Measurements from ENCODE around the gene HAT1. TPM values are rescaled to one million over a fixed set of nuclear protein-coding genes. Genes with fewer than 3 reads are reported as not detected.
A peak's percentile ranks its signal among the peaks of the same experiment; 100 is the strongest.

The HAT1 gene
- total RNA-seq, 2 experiments from 2014 or later: 20.3 to 22.6 TPM

- POLR2A ChIA-PET: no interaction called here
- Mint-ChIP-seq H3K9me3 (no peaks in the 10 kb centered on the region), H3K4me3 (no peak overlapping the region), H3K27ac (no peak overlapping the region), H3K27me3 (no peaks in the 10 kb centered on the region), H3K4me1 (ENCODE audit: low read depth) (peaks cover 21% of the 10 kb centered on the region), H3K36me3 (ENCODE audit: low read depth) (peaks cover 17% of the 10 kb centered on the region)
- H3K27me3 ChIP-seq (ENCODE audit: control insufficient read depth in 1 of 2, insufficient read depth in 2 of 2, low read length in 2 of 2): no peaks in the 10 kb centered on the region
- H3K4me3 ChIP-seq (ENCODE audit: low read length): no peak overlapping the region
- no peaks in the 10 kb centered on the region for H3K36me3 ChIP-seq (ENCODE audit: insufficient read depth, low read length)
- intact Hi-C loops (cut with DNase I, micrococcal nuclease): loop anchor here in 1 of 2 experiments (10.0 kb wide), 1 partner anchor 65 kb away; no protein-coding TSS in a partner anchor
- H3K4me1 ChIP-seq (ENCODE audit: insufficient read depth, low read length): peaks cover 6% of the 10 kb centered on the region
- DNase-seq (no peak), ATAC-seq (ENCODE audit: poor library complexity) (no peak)
- no peaks in the 10 kb centered on the region for H3K9me3 ChIP-seq (ENCODE audit: control insufficient read depth in 1 of 2, insufficient read depth in 1 of 2, low read length in 2 of 2)
- CTCF ChIA-PET: no interaction called here
- no peak overlapping the region for H3K27ac ChIP-seq (ENCODE audit: low read depth in 1 of 2, low read length in 2 of 2)
- no peak for TF ChIP-seq CTCF (IDR thresholded peaks at IDR 0.05)
Observed at GRCh38 chr2:172009823-172010222, 87.6 kb downstream of the HAT1 start.

- TF ChIP-seq CTCF (IDR thresholded peaks at IDR 0.05): no peak
- intact Hi-C loops (cut with DNase I, micrococcal nuclease): no loop called here
- peaks cover 6% of the 10 kb centered on the region for H3K4me1 ChIP-seq (ENCODE audit: insufficient read depth, low read length)
- ChIA-PET POLR2A (no interaction called here), CTCF (no interaction called here)
- H3K9me3 ChIP-seq (ENCODE audit: control insufficient read depth in 1 of 2, insufficient read depth in 1 of 2, low read length in 2 of 2): no peaks in the 10 kb centered on the region
- Mint-ChIP-seq H3K9me3 (no peaks in the 10 kb centered on the region), H3K4me1 (ENCODE audit: low read depth) (peaks cover 21% of the 10 kb centered on the region), H3K36me3 (ENCODE audit: low read depth) (peaks cover 17% of the 10 kb centered on the region), H3K27me3 (no peaks in the 10 kb centered on the region), H3K4me3 (no peak overlapping the region), H3K27ac (no peak overlapping the region)
- no peaks in the 10 kb centered on the region for H3K36me3 ChIP-seq (ENCODE audit: insufficient read depth, low read length)
- DNase-seq: peak in 1 of 14 experiments; percentile 65
- ATAC-seq (ENCODE audit: poor library complexity): no peak
- H3K27ac ChIP-seq (ENCODE audit: low read depth in 1 of 2, low read length in 2 of 2): no peak overlapping the region
- H3K27me3 ChIP-seq (ENCODE audit: control insufficient read depth in 1 of 2, insufficient read depth in 2 of 2, low read length in 2 of 2): no peaks in the 10 kb centered on the region
- no peak overlapping the region for H3K4me3 ChIP-seq (ENCODE audit: low read length)
Observed at GRCh38 chr2:172011812-172012575, 89.7 kb downstream of the HAT1 start.

- H3K27me3 ChIP-seq (ENCODE audit: control insufficient read depth in 1 of 2, insufficient read depth in 2 of 2, low read length in 2 of 2): no peaks in the 10 kb centered on the region
- H3K27me3 Mint-ChIP-seq: no peaks in the 10 kb centered on the region
- H3K27ac ChIP-seq (ENCODE audit: low read depth in 1 of 2, low read length in 2 of 2): no peak overlapping the region
- DNase-seq (no peak), ATAC-seq (ENCODE audit: poor library complexity) (no peak)
- no peak overlapping the region for H3K4me3 ChIP-seq (ENCODE audit: low read length)
- no peak for TF ChIP-seq CTCF (IDR thresholded peaks at IDR 0.05)
- H3K4me1 Mint-ChIP-seq (ENCODE audit: low read depth): peaks cover 21% of the 10 kb centered on the region
- POLR2A ChIA-PET: no interaction called here
- no peaks in the 10 kb centered on the region for H3K36me3 ChIP-seq (ENCODE audit: insufficient read depth, low read length)
- no peak overlapping the region for H3K4me3 Mint-ChIP-seq
- peaks cover 6% of the 10 kb centered on the region for H3K4me1 ChIP-seq (ENCODE audit: insufficient read depth, low read length)
- CTCF ChIA-PET: no interaction called here
- intact Hi-C loops (cut with DNase I, micrococcal nuclease): no loop called here
- H3K36me3 Mint-ChIP-seq (ENCODE audit: low read depth): peaks cover 13% of the 10 kb centered on the region
- H3K9me3 Mint-ChIP-seq: no peaks in the 10 kb centered on the region
- H3K27ac Mint-ChIP-seq: no peak overlapping the region
- no peaks in the 10 kb centered on the region for H3K9me3 ChIP-seq (ENCODE audit: control insufficient read depth in 1 of 2, insufficient read depth in 1 of 2, low read length in 2 of 2)
Observed at GRCh38 chr2:172012677-172013391, 90.6 kb downstream of the HAT1 start.

All from CD4-positive, alpha-beta T cell (primary cell).